K562 (cell line): ENCODE data around the gene CACNA2D3. TPM values are rescaled to one million over a fixed set of nuclear protein-coding genes. Genes with fewer than 3 reads are reported as not detected.

ENCODE experiments used
- ATAC-seq: fragments of 200-7000 bp; cut with Tn5 transposase; 3 replicates; pipeline ENCODE4 v1.9.1; 2020; ENCODE audit warnings: moderate library complexity
- BruUV-seq: library from RNA; stranded (reverse); fragments of 400-500 nt; replicated peaks from 2 replicates; lab custom pipeline; 2021; lab: Mats Ljungman, UMichigan
- CTCF ChIA-PET: fragments of 300-600 bp; formaldehyde crosslinking; extraction: SDS; loops from one replicate; lab custom pipeline; 2021; ENCODE audit warnings: low intra/inter-chr PET ratio; lab: Yijun Ruan, JAX
- POLR2A ChIA-PET: fragments of 300-600, 350-650 bp; sonication (Branson Sonifier 250); formaldehyde crosslinking; extraction: SDS; loops from one replicate; lab custom pipeline; 2021; ENCODE audit warnings: antibody characterized with exemption, inconsistent platforms; lab: Yijun Ruan, JAX
- DNase-seq, 4 experiments: peaks; one replicate each; pipeline versions ENCODE4 v3.0.0 to v3.0.0-alpha.2; 2011 to 2018; ENCODE audit warnings: low spot score in 3 of 4, mixed read lengths in 3 of 4; ENCODE audit errors: extremely low read depth in 1 of 4
- FAIRE-seq: peaks from 2 replicates; lab custom pipeline; 2011; peaks lifted over from hg19 to GRCh38; lab: Jason Lieb, UNC
- H2AFZ ChIP-seq: 2 replicates; pipeline ENCODE4 v1.6.0; 2011; ENCODE audit warnings: low read depth, low read length, control low read depth, inconsistent platforms
- H3K27ac ChIP-seq: fragments of 200-600 bp; 3 replicates; pipeline ENCODE4 v1.8.0; 2011; ENCODE audit warnings: low read depth, mild to moderate bottlenecking, control low read depth, inconsistent platforms, low read length, moderate library complexity, mixed read lengths; ENCODE audit errors: extremely low read depth
- H3K27me3 ChIP-seq, 2 experiments: fragments of 300-600 bp in 1 of 2; 2 replicates in 1 of 2; 3 replicates in 1 of 2; pipeline versions ENCODE4 v1.6.0 to v1.8.0; 2011; ENCODE audit warnings: inconsistent platforms in 2 of 2, low read length in 2 of 2, mild to moderate bottlenecking in 1 of 2, mixed read lengths in 1 of 2, moderate library complexity in 1 of 2; ENCODE audit not compliant: control insufficient read depth in 2 of 2, insufficient read depth in 2 of 2
- H3K36me3 ChIP-seq: fragments of 300-600 bp; 3 replicates; pipeline ENCODE4 v1.8.0; 2011; ENCODE audit warnings: mild to moderate bottlenecking, low read length, inconsistent platforms; ENCODE audit not compliant: control insufficient read depth, insufficient read depth
- H3K4me1 ChIP-seq, 2 experiments: fragments of 200-600 bp in 1 of 2; replicated peaks in 1 of 2; 2 replicates in 1 of 2; 3 replicates in 1 of 2; pipeline versions ENCODE4 v1.5.1 to v1.8.0; 2011; ENCODE audit warnings: inconsistent platforms in 2 of 2, low read length in 2 of 2, mild to moderate bottlenecking in 1 of 2, mixed read lengths in 1 of 2, moderate library complexity in 1 of 2; ENCODE audit not compliant: control insufficient read depth in 2 of 2, insufficient read depth in 2 of 2
- H3K4me2 ChIP-seq: 2 replicates; pipeline ENCODE4 v1.6.1; 2011; ENCODE audit warnings: low read length, control low read depth, inconsistent platforms, mixed read lengths; ENCODE audit not compliant: insufficient read depth
- H3K4me3 ChIP-seq: fragments of 200-600 bp; sonication (generic), shearing (Covaris generic); 2 replicates; pipeline ENCODE4 v1.5.1; 2016; ENCODE audit warnings: control low read depth, inconsistent platforms
- H3K79me2 ChIP-seq: fragments of 200-600 bp; 3 replicates; pipeline ENCODE4 v1.8.0; 2011; ENCODE audit warnings: low read length, inconsistent platforms; ENCODE audit not compliant: control insufficient read depth, insufficient read depth
- H3K9ac ChIP-seq, 2 experiments: 2 replicates each; pipeline versions ENCODE4 v1.6.0 to v1.6.1; 2011; ENCODE audit warnings: low read depth in 2 of 2, low read length in 2 of 2, control low read depth in 1 of 2, inconsistent platforms in 1 of 2, mild to moderate bottlenecking in 1 of 2, mixed read lengths in 1 of 2; ENCODE audit not compliant: insufficient read depth in 1 of 2
- H3K9me1 ChIP-seq: one replicate; pipeline ENCODE4 v1.6.0; 2011; ENCODE audit warnings: inconsistent platforms, mild to moderate bottlenecking, low read length, moderate library complexity; ENCODE audit not compliant: control insufficient read depth, insufficient read depth
- H3K9me3 ChIP-seq: replicated peaks from 2 replicates; pipeline ENCODE4 v1.5.1; 2011; ENCODE audit warnings: low read depth, low read length, inconsistent platforms; ENCODE audit not compliant: control insufficient read depth, insufficient read depth
- H4K20me1 ChIP-seq: replicated peaks from 2 replicates; pipeline ENCODE4 v1.6.1; 2011; ENCODE audit warnings: low read length, inconsistent platforms, mixed read lengths; ENCODE audit not compliant: control insufficient read depth, insufficient read depth
- DMBX1 ChIP-seq: fragments of 250-450 bp; sonication (Bioruptor Pico); IDR thresholded peaks from 2 replicates; pipeline ENCODE4 v1.8.0; 2022; ENCODE audit warnings: inconsistent platforms, mild to moderate bottlenecking, moderate library complexity, borderline replicate concordance
- MCM5 ChIP-seq: fragments of 450-650 bp; IDR thresholded peaks from 2 replicates; pipeline ENCODE4 v1.6.1; 2016; ENCODE audit warnings: low read depth
- NEUROD1 ChIP-seq: fragments of 150-350 bp; IDR thresholded peaks from 2 replicates; pipeline ENCODE4 v1.6.1; 2014; ENCODE audit warnings: borderline replicate concordance, low read length, low read depth; ENCODE audit not compliant: partially characterized antibody
- TCF3 ChIP-seq: sonication (generic); formaldehyde crosslinking; IDR thresholded peaks from 2 replicates; pipeline ENCODE4 v1.4.0; 2020; ENCODE audit warnings: mild to moderate bottlenecking, missing genetic modification reagents
- ZNF212 ChIP-seq: fragments of 450-650 bp; formaldehyde crosslinking; IDR thresholded peaks from 2 replicates; pipeline ENCODE4 v1.4.0; 2020; ENCODE audit warnings: mild to moderate bottlenecking
- ZNF436 ChIP-seq: fragments of 250-450, 450-650 bp; sonication (Bioruptor Pico); formaldehyde crosslinking; IDR thresholded peaks from 2 replicates; pipeline ENCODE4 v1.7.0; 2020; ENCODE audit warnings: mild to moderate bottlenecking
- WGBS: fragments of 100-300 bp; shearing (Covaris generic); methylation state at CpG from one replicate; pipeline ENCODE4 v1.1.6; 2016; ENCODE audit warnings: low coverage, mixed read lengths; ENCODE audit not compliant: insufficient coverage; ENCODE audit errors: missing lambda C conversion rate; 5-methylcytosine and 5-hydroxymethylcytosine counted together
- in situ Hi-C: fragments of 300-500 bp; cut with MboI; formaldehyde crosslinking; loops from 4 replicates; pipeline ENCODE4 v1.15.0; 2018; ENCODE audit warnings: inconsistent platforms, mixed read lengths
- intact Hi-C: fragments of 100-400 bp; cut with micrococcal nuclease; formaldehyde crosslinking; loops from 2 replicates; pipeline ENCODE4 v1.14.2; 2022
- polyA plus RNA-seq, 8 experiments: library from polyadenylated mRNA; depleted of rRNA in 4 of 8; stranded (reverse) in 5 of 8; unstranded in 3 of 8; fragments of >200 nt; fragmentation: Nextera tagmentation in 2 of 8; fragmentation: Illumina TruSeq in 1 of 8; extraction: Ambion mirVana in 2 of 8; extraction: Trizol in 1 of 8; gene quantifications; 2 replicates each; pipeline versions ENCODE4 v1.2.1 to v1.2.3, GENCODE V29; 2011 to 2014; ENCODE audit warnings: inconsistent platforms in 1 of 8, missing spikeins in 1 of 8
- total RNA-seq, 7 experiments: library from RNA; depleted of rRNA in 6 of 7; stranded (reverse); fragments of >200 nt in 6 of 7; fragmentation: Illumina TruSeq in 2 of 7; extraction: Trizol in 2 of 7; gene quantifications; 2 replicates each; pipeline versions ENCODE4 v1.2.1 to v1.2.3, GENCODE V29; 2011 to 2021; ENCODE audit warnings: low replicate concordance in 1 of 7
- TF ChIP-seq, protein P1 (sequence below): fragments of 450-650 bp; formaldehyde crosslinking; IDR thresholded peaks from 2 replicates; pipeline ENCODE4 v1.4.0; 2022; ENCODE audit warnings: missing genetic modification characterization
- TF ChIP-seq, protein P2 (sequence below): sonication (generic); formaldehyde crosslinking; IDR thresholded peaks from 2 replicates; pipeline ENCODE4 v1.8.1; 2022; ENCODE audit warnings: missing genetic modification reagents

The CACNA2D3 gene
- total and polyA plus RNA-seq, 9 of the 15 experiments (the other 6 are each of a cell fraction or from before 2014, with no cell fraction given), result 0.01 TPM; not detected in 8

DNA sequence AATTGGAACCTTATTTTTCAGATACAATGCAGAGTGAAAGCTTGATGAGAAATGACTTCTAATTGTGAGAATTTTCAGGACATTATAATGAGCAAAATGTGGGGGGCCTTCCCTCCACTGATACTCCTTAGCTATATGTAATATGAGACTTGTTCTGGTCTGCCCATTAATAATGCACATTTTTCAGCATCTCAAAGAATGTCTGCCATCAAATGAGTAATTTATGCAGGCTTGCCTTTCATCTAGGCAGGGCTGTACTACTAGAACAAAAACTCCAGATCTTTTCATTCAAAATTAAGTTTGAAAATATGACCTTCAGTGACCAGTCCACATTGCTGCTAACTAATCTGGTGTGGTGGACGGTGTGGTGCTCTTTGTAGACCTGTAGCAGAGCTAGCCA lies 678.1 kb downstream of the CACNA2D3 start:
- ChIA-PET POLR2A (no interaction called here), CTCF (no interaction called here)
- intact Hi-C loops, result no loop called here
- no peak for FAIRE-seq
- Histone ChIP-seq H3K27me3 (no peaks in the 10 kb centered on the region), H3K4me2 (no peak overlapping the region), H3K4me1 (no peaks in the 10 kb centered on the region), H3K27ac (no peak overlapping the region), H3K9ac (no peak overlapping the region), H3K9me1 (no peaks in the 10 kb centered on the region), H4K20me1 (no peaks in the 10 kb centered on the region), H3K79me2 (no peaks in the 10 kb centered on the region), H3K9me3 (no peaks in the 10 kb centered on the region), H2AFZ (no peak overlapping the region), H3K36me3 (no peaks in the 10 kb centered on the region), H3K4me3 (no peak overlapping the region)
- ATAC-seq, result no peak
- BruUV-seq, result no TSS peak
- 0% methylated on average over 1 of the region's 1 CpG for WGBS
- in situ Hi-C loops, result no loop called here
- no peak for TF ChIP-seq DMBX1 (CRISPR knock-in tag)
- TF ChIP-seq, protein P1, sequence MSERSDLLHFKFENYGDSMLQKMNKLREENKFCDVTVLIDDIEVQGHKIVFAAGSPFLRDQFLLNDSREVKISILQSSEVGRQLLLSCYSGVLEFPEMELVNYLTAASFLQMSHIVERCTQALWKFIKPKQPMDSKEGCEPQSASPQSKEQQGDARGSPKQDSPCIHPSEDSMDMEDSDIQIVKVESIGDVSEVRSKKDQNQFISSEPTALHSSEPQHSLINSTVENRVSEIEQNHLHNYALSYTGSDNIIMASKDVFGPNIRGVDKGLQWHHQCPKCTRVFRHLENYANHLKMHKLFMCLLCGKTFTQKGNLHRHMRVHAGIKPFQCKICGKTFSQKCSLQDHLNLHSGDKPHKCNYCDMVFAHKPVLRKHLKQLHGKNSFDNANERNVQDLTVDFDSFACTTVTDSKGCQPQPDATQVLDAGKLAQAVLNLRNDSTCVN (CRISPR knock-in tag), result no peak
- TF ChIP-seq MCM5, result no peak
- no peak for TF ChIP-seq TCF3 (CRISPR knock-in tag)
- DNase-seq, result no peak

DNA sequence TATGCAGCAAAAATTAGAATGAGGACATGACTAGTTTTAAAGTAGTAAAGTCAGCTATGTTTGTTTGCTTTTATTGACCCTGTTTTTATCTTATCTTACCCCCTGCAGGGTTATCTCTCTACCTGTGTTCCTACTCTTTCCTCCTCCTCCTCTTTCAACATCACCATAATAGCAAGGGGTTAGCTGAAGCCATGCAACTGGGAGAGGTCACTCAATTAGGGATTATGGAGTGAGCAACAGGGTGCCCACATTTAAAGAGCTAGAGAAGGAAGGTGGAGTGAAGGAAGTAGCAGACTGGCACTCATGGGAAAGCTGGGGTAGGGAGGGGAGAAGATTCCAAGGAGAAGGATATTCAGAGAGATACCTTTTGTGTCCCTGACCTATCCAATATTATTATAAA lies 679.6 kb downstream of the CACNA2D3 start:
- ChIA-PET POLR2A (interaction anchor here (0.9 kb wide), 1 partner anchor 12 kb away, joined by 3 read pairs; no protein-coding TSS in a partner anchor), CTCF (no interaction called here)
- ATAC-seq, result no peak
- no peak for DNase-seq
- H3K9me3 ChIP-seq, result no peaks in the 10 kb centered on the region
- no peak overlapping the region for H3K4me2 ChIP-seq
- no peak overlapping the region for H3K4me3 ChIP-seq
- TF ChIP-seq ZNF212 (CRISPR knock-in tag), result no peak
- TF ChIP-seq NEUROD1, result no peak
- no peak for TF ChIP-seq ZNF436 (CRISPR knock-in tag)
- TF ChIP-seq, protein P2, sequence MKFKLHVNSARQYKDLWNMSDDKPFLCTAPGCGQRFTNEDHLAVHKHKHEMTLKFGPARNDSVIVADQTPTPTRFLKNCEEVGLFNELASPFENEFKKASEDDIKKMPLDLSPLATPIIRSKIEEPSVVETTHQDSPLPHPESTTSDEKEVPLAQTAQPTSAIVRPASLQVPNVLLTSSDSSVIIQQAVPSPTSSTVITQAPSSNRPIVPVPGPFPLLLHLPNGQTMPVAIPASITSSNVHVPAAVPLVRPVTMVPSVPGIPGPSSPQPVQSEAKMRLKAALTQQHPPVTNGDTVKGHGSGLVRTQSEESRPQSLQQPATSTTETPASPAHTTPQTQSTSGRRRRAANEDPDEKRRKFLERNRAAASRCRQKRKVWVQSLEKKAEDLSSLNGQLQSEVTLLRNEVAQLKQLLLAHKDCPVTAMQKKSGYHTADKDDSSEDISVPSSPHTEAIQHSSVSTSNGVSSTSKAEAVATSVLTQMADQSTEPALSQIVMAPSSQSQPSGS, result no peak
- H3K36me3 ChIP-seq, result no peaks in the 10 kb centered on the region
- no peaks in the 10 kb centered on the region for H3K79me2 ChIP-seq
- H2AFZ ChIP-seq, result no peak overlapping the region
- H4K20me1 ChIP-seq, result no peaks in the 10 kb centered on the region
- no peak overlapping the region for H3K9ac ChIP-seq
- H3K9me1 ChIP-seq, result no peaks in the 10 kb centered on the region
- in situ Hi-C loops (no loop called here), intact Hi-C loops (no loop called here)
- H3K27ac ChIP-seq, result no peak overlapping the region
- no peak for FAIRE-seq
- H3K4me1 ChIP-seq, result no peaks in the 10 kb centered on the region
- H3K27me3 ChIP-seq, result no peaks in the 10 kb centered on the region
- no TSS peak for BruUV-seq
